ENCODE measurements around the gene BCLAF3. TPM values are rescaled to one million over a fixed set of nuclear protein-coding genes. Genes with fewer than 3 reads are reported as not detected.

The BCLAF3 gene
- total RNA-seq, 1 experiment from 2014 or later = 5.7 TPM

GRCh38 chrX:19956923-19957322 lies 33.9 kb downstream of the BCLAF3 start:
- Histone ChIP-seq H3K4me1 (peaks cover 5% of the 10 kb centered on the region; the same call in 1 of the 2 replicates), H3K4me3 (ENCODE audit: low read depth, low read length) (no peak overlapping the region), H3K9me3 (no peaks in the 10 kb centered on the region), H3K27me3 (replicated peaks; ENCODE audit: control insufficient read depth, insufficient read depth, low read length) (no peaks in the 10 kb centered on the region), H3K36me3 (ENCODE audit: control insufficient read depth, insufficient read depth, low read length) (no peaks in the 10 kb centered on the region)
- no TSS peak for BruUV-seq (replicated peaks)
- Mint-ChIP-seq H3K4me3 (ENCODE audit: unreplicated experiment) (no peak overlapping the region), H3K27me3 (ENCODE audit: insufficient read depth, unreplicated experiment) (no peaks in the 10 kb centered on the region), H3K9me3 (ENCODE audit: unreplicated experiment) (no peaks in the 10 kb centered on the region), H3K36me3 (ENCODE audit: insufficient read depth, unreplicated experiment) (no peaks in the 10 kb centered on the region), H3K27ac (ENCODE audit: unreplicated experiment) (no peak overlapping the region), H3K4me1 (ENCODE audit: low read depth, unreplicated experiment) (peaks cover 13% of the 10 kb centered on the region)
- TF ChIP-seq CTCF (IDR thresholded peaks at IDR 0.05; ENCODE audit: insufficient read depth in 1 of 2, low read depth in 1 of 2, low read length in 1 of 2, severe bottlenecking in 1 of 2, unreplicated experiment in 1 of 2) = no peak
- intact Hi-C loops (cut with micrococcal nuclease; ENCODE audit: unreplicated experiment) = no loop called here
- no peak for DNase-seq
- CTCF ChIA-PET = interaction anchor here (0.5 kb wide), 1 partner anchor 197 kb away, joined by 6 read pairs; no protein-coding TSS in a partner anchor
- POLR2A ChIA-PET = no interaction called here

- Histone ChIP-seq H3K36me3 (ENCODE audit: control insufficient read depth, insufficient read depth, low read length) (no peaks in the 10 kb centered on the region), H3K27me3 (replicated peaks; ENCODE audit: control insufficient read depth, insufficient read depth, low read length) (no peaks in the 10 kb centered on the region), H3K4me1 (peaks cover 5% of the 10 kb centered on the region; the same call in 1 of the 2 replicates), H3K4me3 (ENCODE audit: low read depth, low read length) (no peak overlapping the region), H3K9me3 (no peaks in the 10 kb centered on the region)
- intact Hi-C loops (cut with micrococcal nuclease; ENCODE audit: unreplicated experiment) = no loop called here
- Mint-ChIP-seq H3K27me3 (ENCODE audit: insufficient read depth, unreplicated experiment) (no peaks in the 10 kb centered on the region), H3K36me3 (ENCODE audit: insufficient read depth, unreplicated experiment) (no peaks in the 10 kb centered on the region), H3K27ac (ENCODE audit: unreplicated experiment) (no peak overlapping the region), H3K4me3 (ENCODE audit: unreplicated experiment) (no peak overlapping the region), H3K9me3 (ENCODE audit: unreplicated experiment) (no peaks in the 10 kb centered on the region), H3K4me1 (ENCODE audit: low read depth, unreplicated experiment) (peaks cover 13% of the 10 kb centered on the region)
- TF ChIP-seq CTCF (IDR thresholded peaks at IDR 0.05; ENCODE audit: insufficient read depth in 1 of 2, low read depth in 1 of 2, low read length in 1 of 2, severe bottlenecking in 1 of 2, unreplicated experiment in 1 of 2) = no peak
- BruUV-seq (replicated peaks) = no TSS peak
- CTCF ChIA-PET = no interaction called here
- POLR2A ChIA-PET = no interaction called here
- DNase-seq = no peak
Measured at GRCh38 chrX:19956306-19956705, 34.6 kb downstream of the BCLAF3 start.

- POLR2A ChIA-PET = no interaction called here
- no peaks in the 10 kb centered on the region for H3K27me3 Mint-ChIP-seq (ENCODE audit: insufficient read depth, unreplicated experiment)
- H3K36me3 Mint-ChIP-seq (ENCODE audit: insufficient read depth, unreplicated experiment) = no peaks in the 10 kb centered on the region
Measured at GRCh38 chrX:19955306-19955705, 35.6 kb downstream of the BCLAF3 start.

More at GRCh38 chrX:19955306-19955705, 35.6 kb downstream of the BCLAF3 start:
- Histone ChIP-seq H3K9me3 (no peaks in the 10 kb centered on the region), H3K4me3 (ENCODE audit: low read depth, low read length) (no peak overlapping the region), H3K36me3 (ENCODE audit: control insufficient read depth, insufficient read depth, low read length) (no peaks in the 10 kb centered on the region), H3K4me1 (peaks cover 5% of the 10 kb centered on the region; the same call in 1 of the 2 replicates), H3K27me3 (replicated peaks; ENCODE audit: control insufficient read depth, insufficient read depth, low read length) (no peaks in the 10 kb centered on the region)
- TF ChIP-seq CTCF (IDR thresholded peaks at IDR 0.05; ENCODE audit: insufficient read depth in 1 of 2, low read depth in 1 of 2, low read length in 1 of 2, severe bottlenecking in 1 of 2, unreplicated experiment in 1 of 2) = no peak
- no TSS peak for BruUV-seq (replicated peaks)
- CTCF ChIA-PET = no interaction called here
- no peaks in the 10 kb centered on the region for H3K9me3 Mint-ChIP-seq (ENCODE audit: unreplicated experiment)
- no peak for DNase-seq
- intact Hi-C loops (cut with micrococcal nuclease; ENCODE audit: unreplicated experiment) = no loop called here
- no peak overlapping the region for H3K4me3 Mint-ChIP-seq (ENCODE audit: unreplicated experiment)
- H3K4me1 Mint-ChIP-seq (ENCODE audit: low read depth, unreplicated experiment) = peaks cover 13% of the 10 kb centered on the region
- no peak overlapping the region for H3K27ac Mint-ChIP-seq (ENCODE audit: unreplicated experiment)

Measured in Caco-2 (cell line).